Stimulated activated naive B cell treated with anti-CD40 and anti-IgM and Interleukin-4, amounts not matched to agents 10 μg/mL and 1 μg/mL and 100 μg/mL, for 72 hours (primary cell): ENCODE results near the gene MREG.

Experiments
- ATAC-seq, 2 donors: fragments of 150-1000 bp; cut with Tn5 transposase; replicated peaks; 2 replicates each; pipeline ENCODE4 v1.10.0; 2021; ENCODE audit warnings: moderate library complexity in 1 of 2
- DNase-seq: peaks from one replicate; pipeline ENCODE4 v3.0.0; 2021
- H3K27ac Mint-ChIP-seq: one replicate; pipeline ENCODE4 v1.8.0; 2022; ENCODE audit warnings: mild to moderate bottlenecking, mixed read lengths
- H3K27me3 Mint-ChIP-seq, 2 donors: one replicate each; pipeline ENCODE4 v1.8.0; 2022; ENCODE audit warnings: mixed read lengths in 2 of 2
- H3K36me3 Mint-ChIP-seq, 2 donors: one replicate each; pipeline ENCODE4 v1.8.0; 2022; ENCODE audit warnings: mixed read lengths in 2 of 2, mild to moderate bottlenecking in 1 of 2
- H3K4me1 Mint-ChIP-seq, 2 donors: one replicate each; pipeline ENCODE4 v1.8.0; 2022; ENCODE audit warnings: mixed read lengths in 2 of 2, mild to moderate bottlenecking in 1 of 2
- H3K4me3 Mint-ChIP-seq, 2 donors: one replicate each; pipeline ENCODE4 v1.8.0; 2022; ENCODE audit warnings: mild to moderate bottlenecking in 2 of 2, mixed read lengths in 2 of 2, moderate library complexity in 1 of 2
- H3K9me3 Mint-ChIP-seq, 2 donors: one replicate each; pipeline ENCODE4 v1.8.0; 2022; ENCODE audit warnings: mixed read lengths in 2 of 2, mild to moderate bottlenecking in 1 of 2

MREG gene

GRCh38 chr2:215919624-215920243 is 93.6 kb downstream of the MREG start:
- Mint-ChIP-seq H3K27ac (no peak overlapping the region), H3K4me3 (no peak overlapping the region), H3K4me1 (peaks cover 6 to 11% of the 10 kb centered on the region in 2 donors), H3K27me3 (peaks cover 14 to 20% of the 10 kb centered on the region in 2 donors), H3K9me3 (peaks cover 0 to 3% of the 10 kb centered on the region in 2 donors), H3K36me3 (peaks cover 2 to 3% of the 10 kb centered on the region in 2 donors)
- DNase-seq (no peak), ATAC-seq (no peak)

- Mint-ChIP-seq H3K4me3 (no peak overlapping the region), H3K9me3 (peaks cover 0 to 3% of the 10 kb centered on the region in 2 donors), H3K36me3 (peaks cover 2 to 3% of the 10 kb centered on the region in 2 donors), H3K4me1 (peaks cover 8 to 11% of the 10 kb centered on the region in 2 donors), H3K27me3 (peaks cover 14 to 25% of the 10 kb centered on the region in 2 donors), H3K27ac (no peak overlapping the region)
- DNase-seq: no peak
- no peak for ATAC-seq
These were observed 94.3 kb downstream of the MREG start for GRCh38 chr2:215918901-215919599.

- peak; percentile 87 to 88 for ATAC-seq
- peak overlapping the region; percentile 4 to 14 for H3K4me3 Mint-ChIP-seq
- peaks cover 10 to 11% of the 10 kb centered on the region in 2 donors for H3K4me1 Mint-ChIP-seq
- H3K27ac Mint-ChIP-seq: peak overlapping the region; percentile 4
- H3K36me3 Mint-ChIP-seq: peaks cover 2 to 3% of the 10 kb centered on the region in 2 donors
- peak; percentile 11 for DNase-seq
- peaks cover 14 to 20% of the 10 kb centered on the region in 2 donors for H3K27me3 Mint-ChIP-seq
- H3K9me3 Mint-ChIP-seq: peaks cover 0 to 3% of the 10 kb centered on the region in 2 donors
These were observed 95.3 kb downstream of the MREG start for GRCh38 chr2:215917953-215918620.

GRCh38 chr2:215915441-215915840 is 97.9 kb downstream of the MREG start:
- peaks cover 10 to 11% of the 10 kb centered on the region in 2 donors for H3K4me1 Mint-ChIP-seq
- H3K4me3 Mint-ChIP-seq: no peak overlapping the region
- H3K27ac Mint-ChIP-seq: no peak overlapping the region
- peaks cover 5 to 21% of the 10 kb centered on the region in 2 donors for H3K27me3 Mint-ChIP-seq
- ATAC-seq: no peak
- DNase-seq: no peak
- H3K36me3 Mint-ChIP-seq: no peaks in the 10 kb centered on the region
- H3K9me3 Mint-ChIP-seq: no peaks in the 10 kb centered on the region

- Mint-ChIP-seq H3K4me1 (peaks cover 10 to 11% of the 10 kb centered on the region in 2 donors), H3K27me3 (peaks cover 5 to 22% of the 10 kb centered on the region in 2 donors), H3K27ac (no peak overlapping the region), H3K9me3 (no peaks in the 10 kb centered on the region), H3K4me3 (no peak overlapping the region), H3K36me3 (no peaks in the 10 kb centered on the region)
- DNase-seq (no peak), ATAC-seq (no peak)
These were observed 98.6 kb downstream of the MREG start for GRCh38 chr2:215914777-215915165.

- Mint-ChIP-seq H3K9me3 (no peaks in the 10 kb centered on the region), H3K4me3 (no peak overlapping the region), H3K36me3 (no peaks in the 10 kb centered on the region), H3K4me1 (peaks cover 10 to 11% of the 10 kb centered on the region in 2 donors), H3K27ac (no peak overlapping the region), H3K27me3 (peaks cover 5 to 27% of the 10 kb centered on the region in 2 donors)
- no peak for DNase-seq
- no peak for ATAC-seq
These were observed 99.1 kb downstream of the MREG start for GRCh38 chr2:215914054-215914776.

GRCh38 chr2:215912299-215912842 is 101.0 kb downstream of the MREG start:
- no peak for ATAC-seq
- Mint-ChIP-seq H3K36me3 (no peaks in the 10 kb centered on the region), H3K9me3 (no peaks in the 10 kb centered on the region), H3K27me3 (peaks cover 5 to 29% of the 10 kb centered on the region in 2 donors), H3K4me3 (no peak overlapping the region), H3K4me1 (peaks cover 0 to 4% of the 10 kb centered on the region in 2 donors), H3K27ac (no peak overlapping the region)
- no peak for DNase-seq

- peaks cover 5 to 33% of the 10 kb centered on the region in 2 donors for H3K27me3 Mint-ChIP-seq
- H3K9me3 Mint-ChIP-seq: no peaks in the 10 kb centered on the region
- H3K27ac Mint-ChIP-seq: no peak overlapping the region
- ATAC-seq (no peak), DNase-seq (no peak)
- no peak overlapping the region for H3K4me3 Mint-ChIP-seq
- H3K4me1 Mint-ChIP-seq: peaks cover 0 to 4% of the 10 kb centered on the region in 2 donors
- H3K36me3 Mint-ChIP-seq: no peaks in the 10 kb centered on the region
These were observed 101.9 kb downstream of the MREG start for GRCh38 chr2:215911301-215912085.

GRCh38 chr2:215910180-215910579 is 103.2 kb downstream of the MREG start:
- Mint-ChIP-seq H3K27me3 (peaks cover under 1 to 30% of the 10 kb centered on the region in 2 donors), H3K4me3 (no peak overlapping the region), H3K27ac (no peak overlapping the region), H3K9me3 (no peaks in the 10 kb centered on the region), H3K36me3 (no peaks in the 10 kb centered on the region), H3K4me1 (peaks cover 0 to 4% of the 10 kb centered on the region in 2 donors)
- ATAC-seq (no peak), DNase-seq (no peak)

- Mint-ChIP-seq H3K4me3 (no peak overlapping the region), H3K27me3 (peaks cover 0 to 24% of the 10 kb centered on the region in 2 donors)
These were observed 106.2 kb downstream of the MREG start for GRCh38 chr2:215907147-215907546.

GRCh38 chr2:215906458-215906857 is 106.9 kb downstream of the MREG start:
- DNase-seq: no peak
- no peak overlapping the region for H3K4me3 Mint-ChIP-seq
- no peaks in the 10 kb centered on the region for H3K36me3 Mint-ChIP-seq
- H3K4me1 Mint-ChIP-seq: peaks cover 0 to 2% of the 10 kb centered on the region in 2 donors
- H3K27ac Mint-ChIP-seq: no peak overlapping the region
- no peaks in the 10 kb centered on the region for H3K9me3 Mint-ChIP-seq
- H3K27me3 Mint-ChIP-seq: peaks cover 0 to 24% of the 10 kb centered on the region in 2 donors
- ATAC-seq: no peak

More at GRCh38 chr2:215907147-215907546, 106.2 kb downstream of the MREG start:
- Mint-ChIP-seq H3K9me3 (no peaks in the 10 kb centered on the region), H3K27ac (no peak overlapping the region), H3K36me3 (no peaks in the 10 kb centered on the region), H3K4me1 (no peaks in the 10 kb centered on the region)
- DNase-seq (no peak), ATAC-seq (no peak)

GRCh38 chr2:215905691-215906090 is 107.7 kb downstream of the MREG start:
- Mint-ChIP-seq H3K36me3 (no peaks in the 10 kb centered on the region), H3K4me1 (peaks cover 5% of the 10 kb centered on the region in 2 donors), H3K27ac (no peak overlapping the region), H3K27me3 (peaks cover 0 to 23% of the 10 kb centered on the region in 2 donors), H3K4me3 (no peak overlapping the region), H3K9me3 (no peaks in the 10 kb centered on the region)
- DNase-seq (no peak), ATAC-seq (no peak)

GRCh38 chr2:215904101-215904500 is 109.2 kb downstream of the MREG start:
- Mint-ChIP-seq H3K4me3 (no peak overlapping the region), H3K27ac (no peak overlapping the region), H3K27me3 (peaks cover 0 to 17% of the 10 kb centered on the region in 2 donors), H3K4me1 (peaks cover 5 to 7% of the 10 kb centered on the region in 2 donors), H3K9me3 (no peaks in the 10 kb centered on the region), H3K36me3 (no peaks in the 10 kb centered on the region)
- DNase-seq: no peak
- ATAC-seq: peak in 1 of 2 donors; percentile 20
